Type B pancreatic cell (in vitro differentiated cells): ENCODE results near the gene RAVER1. TPM values are rescaled to one million over a fixed set of nuclear protein-coding genes. Genes with fewer than 3 reads are reported as not detected.
"Not testable (repeated sequence)": the region's sequence is repeated elsewhere in the genome, so short reads cannot be mapped to it uniquely, and the experiment has no call there.

ENCODE experiments used
- DNase-seq: peaks from one replicate; pipeline ENCODE4 v3.0.0; 2021; ENCODE audit warnings: mixed read lengths; ENCODE audit not compliant: unreplicated experiment; ENCODE audit errors: extremely low spot score
- H3K27ac Mint-ChIP-seq: 2 replicates; pipeline ENCODE4 v1.8.0; 2021; ENCODE audit warnings: mild to moderate bottlenecking, mixed read lengths
- H3K27me3 Mint-ChIP-seq: 2 replicates; pipeline ENCODE4 v1.8.0; 2021; ENCODE audit warnings: mixed read lengths
- H3K36me3 Mint-ChIP-seq: 2 replicates; pipeline ENCODE4 v1.8.0; 2021; ENCODE audit warnings: mixed read lengths
- H3K4me1 Mint-ChIP-seq: one replicate; pipeline ENCODE4 v1.8.0; 2021; ENCODE audit warnings: mixed read lengths; ENCODE audit not compliant: unreplicated experiment
- H3K4me3 Mint-ChIP-seq: 2 replicates; pipeline ENCODE4 v1.8.0; 2021; ENCODE audit warnings: mild to moderate bottlenecking, mixed read lengths
- H3K9me3 Mint-ChIP-seq: 2 replicates; pipeline ENCODE4 v1.8.0; 2021; ENCODE audit warnings: mixed read lengths
- CTCF ChIP-seq: fragments of 200-600 bp; sonication (generic); conservative IDR thresholded peaks from 2 replicates; pipeline ENCODE4 v1.5.0; 2021; ENCODE audit warnings: antibody characterized with exemption, mild to moderate bottlenecking
- total RNA-seq: library from RNA; stranded (reverse); gene quantifications from 2 replicates; pipeline ENCODE4 v1.2.1, GENCODE V29; 2021; ENCODE audit warnings: low replicate concordance

Gene RAVER1
- total RNA-seq, 1 donor from 2014 or later, result 48.4 TPM

- no peaks in the 10 kb centered on the region for H3K9me3 Mint-ChIP-seq
- H3K27me3 Mint-ChIP-seq, result peaks cover 57% of the 10 kb centered on the region
Measured at GRCh38 chr19:10283301-10284064, 49.8 kb downstream of the RAVER1 start.

GRCh38 chr19:10282043-10282442 lies 51.3 kb downstream of the RAVER1 start:
- DNase-seq, H3K27ac Mint-ChIP-seq, H3K4me1 Mint-ChIP-seq, H3K9me3 Mint-ChIP-seq, H3K36me3 Mint-ChIP-seq, H3K4me3 Mint-ChIP-seq: not testable (repeated sequence)
- H3K27me3 Mint-ChIP-seq, result peaks cover 43% of the 10 kb centered on the region

More at GRCh38 chr19:10283301-10284064, 49.8 kb downstream of the RAVER1 start:
- peaks cover 8% of the 10 kb centered on the region for H3K36me3 Mint-ChIP-seq
- no peak for DNase-seq
- TF ChIP-seq CTCF, result no peak
- H3K4me1 Mint-ChIP-seq, result peaks cover 4% of the 10 kb centered on the region
- H3K4me3 Mint-ChIP-seq, result peak overlapping the region; percentile 22
- H3K27ac Mint-ChIP-seq, result peak overlapping the region; percentile 70

GRCh38 chr19:10279737-10280442 lies 53.4 kb downstream of the RAVER1 start:
- TF ChIP-seq CTCF, result no peak
- Mint-ChIP-seq H3K27me3 (peaks cover 22% of the 10 kb centered on the region), H3K36me3 (no peaks in the 10 kb centered on the region), H3K27ac (peak overlapping the region; percentile 14), H3K9me3 (no peaks in the 10 kb centered on the region), H3K4me1 (peaks cover 3% of the 10 kb centered on the region), H3K4me3 (no peak overlapping the region)
- no peak for DNase-seq

GRCh38 chr19:10278935-10279334 lies 54.4 kb downstream of the RAVER1 start:
- DNase-seq, result no peak
- Mint-ChIP-seq H3K4me1 (peaks cover 3% of the 10 kb centered on the region), H3K9me3 (no peaks in the 10 kb centered on the region), H3K36me3 (no peaks in the 10 kb centered on the region), H3K4me3 (no peak overlapping the region), H3K27me3 (peaks cover 24% of the 10 kb centered on the region), H3K27ac (no peak overlapping the region)
- TF ChIP-seq CTCF, result no peak

- H3K27ac Mint-ChIP-seq, result no peak overlapping the region
- H3K36me3 Mint-ChIP-seq, result no peaks in the 10 kb centered on the region
- peaks cover 21% of the 10 kb centered on the region for H3K27me3 Mint-ChIP-seq
- H3K9me3 Mint-ChIP-seq, result no peaks in the 10 kb centered on the region
- H3K4me3 Mint-ChIP-seq, result no peak overlapping the region
- no peak for TF ChIP-seq CTCF
- peaks cover 3% of the 10 kb centered on the region for H3K4me1 Mint-ChIP-seq
- no peak for DNase-seq
Measured at GRCh38 chr19:10277795-10278589, 55.3 kb downstream of the RAVER1 start.
